Suppressor macrophage treated with lipopolysaccharide for 4 hours (primary cell): ENCODE data around the gene MYO3A.
"Not testable (repeated sequence)": the region's sequence is repeated elsewhere in the genome, so short reads cannot be mapped to it uniquely, and the experiment has no call there.

Experiments
- DNase-seq: peaks from one replicate; pipeline ENCODE4 v3.0.0-alpha.2; 2020

MYO3A gene

GRCh38 chr10:25978771-25979170, 44.7 kb downstream of the MYO3A start:
- no peak for DNase-seq

- no peak for DNase-seq
Measured at GRCh38 chr10:25982107-25982506, 48.1 kb downstream of the MYO3A start.

- DNase-seq, result no peak
Measured at GRCh38 chr10:25988583-25988982, 54.6 kb downstream of the MYO3A start.

- DNase-seq, result no peak
Measured at GRCh38 chr10:25989951-25990350, 55.9 kb downstream of the MYO3A start.

GRCh38 chr10:25999295-25999981, 65.4 kb downstream of the MYO3A start:
- DNase-seq, result no peak

GRCh38 chr10:26000971-26001370, 66.9 kb downstream of the MYO3A start:
- DNase-seq, result no peak

GRCh38 chr10:26002466-26002865, 68.4 kb downstream of the MYO3A start:
- DNase-seq, result not testable (repeated sequence)

GRCh38 chr10:26015092-26015491, 81.1 kb downstream of the MYO3A start:
- DNase-seq, result no peak

GRCh38 chr10:26022831-26023230, 88.8 kb downstream of the MYO3A start:
- no peak for DNase-seq

- no peak for DNase-seq
Measured at GRCh38 chr10:26024303-26024702, 90.3 kb downstream of the MYO3A start.

GRCh38 chr10:26025523-26025922, 91.5 kb downstream of the MYO3A start:
- no peak for DNase-seq

GRCh38 chr10:26029858-26030257, 95.8 kb downstream of the MYO3A start:
- DNase-seq, result no peak

GRCh38 chr10:26031300-26031699, 97.3 kb downstream of the MYO3A start:
- no peak for DNase-seq

GRCh38 chr10:26043469-26043868, 109.4 kb downstream of the MYO3A start:
- no peak for DNase-seq

- no peak for DNase-seq
Measured at GRCh38 chr10:26044141-26044749, 110.2 kb downstream of the MYO3A start.

GRCh38 chr10:26046073-26046700, 112.2 kb downstream of the MYO3A start:
- no peak for DNase-seq

- no peak for DNase-seq
Measured at GRCh38 chr10:26048756-26049155, 114.7 kb downstream of the MYO3A start.

- DNase-seq, result no peak
Measured at GRCh38 chr10:26052326-26052725, 118.3 kb downstream of the MYO3A start.

GRCh38 chr10:26057466-26057865, 123.4 kb downstream of the MYO3A start:
- no peak for DNase-seq

- no peak for DNase-seq
Measured at GRCh38 chr10:26064106-26064505, 130.1 kb downstream of the MYO3A start.

GRCh38 chr10:26067680-26068079, 133.7 kb downstream of the MYO3A start:
- no peak for DNase-seq

- DNase-seq, result not testable (repeated sequence)
Measured at GRCh38 chr10:26080971-26081370, 146.9 kb downstream of the MYO3A start.

GRCh38 chr10:26081459-26081858, 147.4 kb downstream of the MYO3A start:
- DNase-seq, result no peak

GRCh38 chr10:26085549-26085948, 151.5 kb downstream of the MYO3A start:
- DNase-seq, result no peak
